Uterus (tissue), 4 donors: ENCODE measurements around the gene SNX8. TPM values are rescaled to one million over a fixed set of nuclear protein-coding genes. Genes with fewer than 3 reads are reported as not detected.

Experiments
- DNase-seq, 2 donors: peaks; one replicate each; pipeline ENCODE4 v3.0.0-alpha.2; 2019 to 2020
- H3K27ac ChIP-seq, 2 donors: fragments of 200-600 bp; sonication (generic); 1 replicate in 1 of 2; 2 replicates in 1 of 2; pipeline ENCODE4 v1.5.1; 2016 to 2018
- H3K27me3 ChIP-seq, 2 donors: fragments of 200-600 bp; sonication (generic); one replicate each; pipeline ENCODE4 v1.5.1; 2018 to 2019; ENCODE audit warnings: control low read depth in 1 of 2
- H3K36me3 ChIP-seq, 2 donors: fragments of 200-600 bp; sonication (generic); one replicate each; pipeline ENCODE4 v1.5.1; 2019; ENCODE audit warnings: control low read depth in 1 of 2
- H3K4me1 ChIP-seq, 2 donors: fragments of 200-600 bp; sonication (generic); one replicate each; pipeline ENCODE4 v1.5.1; 2018 to 2019; ENCODE audit warnings: control low read depth in 1 of 2
- H3K4me3 ChIP-seq, 2 donors: fragments of 200-600 bp; sonication (generic); 1 replicate in 1 of 2; 2 replicates in 1 of 2; pipeline ENCODE4 v1.5.1; 2018 to 2019; ENCODE audit warnings: mild to moderate bottlenecking in 1 of 2
- H3K9me3 ChIP-seq, 2 donors: fragments of 200-600 bp; sonication (generic); one replicate each; pipeline ENCODE4 v1.5.1; 2019; ENCODE audit warnings: control low read depth in 1 of 2
- CTCF ChIP-seq, 4 experiments: fragments of 200-600 bp in 2 of 4; fragments of 450-650 bp in 2 of 4; sonication (generic) in 2 of 4; IDR thresholded peaks; one replicate each; pipeline ENCODE4 v1.5.1; 2016 to 2019; ENCODE audit warnings: antibody characterized with exemption in 4 of 4, mild to moderate bottlenecking in 2 of 4, moderate library complexity in 1 of 4
- POLR2A ChIP-seq, 2 donors: fragments of 450-650 bp; IDR thresholded peaks; one replicate each; pipeline ENCODE4 v1.6.1; 2016; ENCODE audit warnings: antibody characterized with exemption in 2 of 2, mild to moderate bottlenecking in 1 of 2, moderate library complexity in 1 of 2
- intact Hi-C: fragments of 100-400 bp; cut with DNase I; formaldehyde crosslinking; loops from one replicate; pipeline ENCODE4 v1.15.1; 2023; ENCODE audit warnings: low total_unique reads
- total RNA-seq, 4 donors: library from RNA; depleted of rRNA in 3 of 4; stranded (reverse); fragments of >200 nt in 3 of 4; gene quantifications; one replicate each; pipeline versions ENCODE4 v1.1.0 to v1.2.4, GENCODE V29; 2014 to 2023
- donor health status: DM: yes; HTN: yes; CAD: no.

The SNX8 gene
- total RNA-seq, 4 donors from 2014 or later = 0.29 to 75.3 (median 30.5) TPM

- no peaks in the 10 kb centered on the region for H3K36me3 ChIP-seq
- no peaks in the 10 kb centered on the region for H3K27me3 ChIP-seq
- TF ChIP-seq POLR2A (IDR thresholded peaks at IDR 0.05) (no peak), CTCF (IDR thresholded peaks at IDR 0.05) (no peak)
- H3K4me3 ChIP-seq = no peak overlapping the region
- no peaks in the 10 kb centered on the region for H3K4me1 ChIP-seq
- H3K9me3 ChIP-seq = no peaks in the 10 kb centered on the region
- intact Hi-C loops = no loop called here
- H3K27ac ChIP-seq = no peak overlapping the region
- no peak for DNase-seq
Measured at GRCh38 chr7:2258661-2259365, 55.4 kb downstream of the SNX8 start.

GRCh38 chr7:2257651-2258050 lies 56.6 kb downstream of the SNX8 start:
- Histone ChIP-seq H3K27me3 (no peaks in the 10 kb centered on the region), H3K9me3 (no peaks in the 10 kb centered on the region), H3K36me3 (no peaks in the 10 kb centered on the region), H3K4me3 (no peak overlapping the region), H3K27ac (no peak overlapping the region), H3K4me1 (no peaks in the 10 kb centered on the region)
- intact Hi-C loops = no loop called here
- no peak for TF ChIP-seq CTCF (IDR thresholded peaks at IDR 0.05)
- no peak for TF ChIP-seq POLR2A (IDR thresholded peaks at IDR 0.05)
- no peak for DNase-seq

- intact Hi-C loops = no loop called here
- no peaks in the 10 kb centered on the region for H3K4me1 ChIP-seq
- no peaks in the 10 kb centered on the region for H3K9me3 ChIP-seq
- H3K36me3 ChIP-seq = no peaks in the 10 kb centered on the region
- no peak overlapping the region for H3K27ac ChIP-seq
- DNase-seq = no peak
- TF ChIP-seq CTCF (IDR thresholded peaks at IDR 0.05) = no peak
- no peak for TF ChIP-seq POLR2A (IDR thresholded peaks at IDR 0.05)
- H3K27me3 ChIP-seq = no peaks in the 10 kb centered on the region
- H3K4me3 ChIP-seq = no peak overlapping the region
Measured at GRCh38 chr7:2257046-2257551, 57.1 kb downstream of the SNX8 start.

GRCh38 chr7:2256306-2257045 lies 57.8 kb downstream of the SNX8 start:
- Histone ChIP-seq H3K4me1 (no peaks in the 10 kb centered on the region), H3K9me3 (no peaks in the 10 kb centered on the region), H3K36me3 (no peaks in the 10 kb centered on the region), H3K27me3 (no peaks in the 10 kb centered on the region), H3K27ac (no peak overlapping the region), H3K4me3 (no peak overlapping the region)
- intact Hi-C loops = no loop called here
- TF ChIP-seq POLR2A (IDR thresholded peaks at IDR 0.05) (no peak), CTCF (IDR thresholded peaks at IDR 0.05) (no peak)
- no peak for DNase-seq
